Stimulated activated CD4-positive, alpha-beta T cell treated with anti-CD3 and anti-CD28 coated beads, Interleukin-1b, Interleukin-23, amount 100 ng/mL, for 24 hours (primary cell): ENCODE results near the gene OR1B1.
"Not testable (repeated sequence)": the region's sequence is repeated elsewhere in the genome, so short reads cannot be mapped to it uniquely, and the experiment has no call there.

Experiments
- DNase-seq, 4 experiments: peaks; one replicate each; pipeline ENCODE4 v3.0.0-alpha.2; 2020; ENCODE audit warnings: low read depth in 4 of 4, low spot score in 1 of 4

Gene OR1B1

GRCh38 chr9:122657527-122657926 is at the start of gene OR1B1:
TSS of gene OR1B1 (minus strand) at chr9:122657627.
- no peak for DNase-seq

- no peak for DNase-seq
Observed at GRCh38 chr9:122695696-122696095, 38.3 kb upstream of the OR1B1 start.

GRCh38 chr9:122684851-122685250 is 27.4 kb upstream of the OR1B1 start:
- no peak for DNase-seq

GRCh38 chr9:122672481-122672880 is 15.1 kb upstream of the OR1B1 start:
- no peak for DNase-seq

GRCh38 chr9:122661416-122661815 is 4.0 kb upstream of the OR1B1 start, which contains the start of gene OR1L1:
TSS of gene OR1L1 (plus strand) at chr9:122661716. CDS start at chr9:122661716, 0 bp downstream.
- DNase-seq = no peak

GRCh38 chr9:122656378-122656777 is 1.0 kb downstream of the OR1B1 start:
- no peak for DNase-seq

- no peak for DNase-seq
Observed at GRCh38 chr9:122642226-122642625, 15.2 kb downstream of the OR1B1 start.

- DNase-seq = no peak
Observed at GRCh38 chr9:122619996-122620395, 37.4 kb downstream of the OR1B1 start.

- DNase-seq = no peak
Observed at GRCh38 chr9:122614362-122614761, 43.1 kb downstream of the OR1B1 start, which contains the start of gene OR1Q1. TSS of gene OR1Q1 (plus strand) at chr9:122614738. CDS start at chr9:122614738, 0 bp downstream.

GRCh38 chr9:122609804-122610203 is 47.6 kb downstream of the OR1B1 start:
- DNase-seq = no peak

GRCh38 chr9:122606587-122606986 is 50.8 kb downstream of the OR1B1 start:
- DNase-seq = no peak

- DNase-seq = no peak
Observed at GRCh38 chr9:122605691-122606090, 51.7 kb downstream of the OR1B1 start.

GRCh38 chr9:122583284-122583683 is 74.1 kb downstream of the OR1B1 start, which contains the start of gene OR1L8:
TSS of gene OR1L8 (minus strand) at chr9:122583384. CDS start at chr9:122568477, 14,907 bp downstream.
- DNase-seq = not testable (repeated sequence)

- DNase-seq = no peak
Observed at GRCh38 chr9:122580360-122580759, 77.1 kb downstream of the OR1B1 start.

GRCh38 chr9:122579874-122580273 is 77.6 kb downstream of the OR1B1 start:
- DNase-seq = no peak
